ENCODE measurements around the gene PPM1F.

The PPM1F gene

DNA sequence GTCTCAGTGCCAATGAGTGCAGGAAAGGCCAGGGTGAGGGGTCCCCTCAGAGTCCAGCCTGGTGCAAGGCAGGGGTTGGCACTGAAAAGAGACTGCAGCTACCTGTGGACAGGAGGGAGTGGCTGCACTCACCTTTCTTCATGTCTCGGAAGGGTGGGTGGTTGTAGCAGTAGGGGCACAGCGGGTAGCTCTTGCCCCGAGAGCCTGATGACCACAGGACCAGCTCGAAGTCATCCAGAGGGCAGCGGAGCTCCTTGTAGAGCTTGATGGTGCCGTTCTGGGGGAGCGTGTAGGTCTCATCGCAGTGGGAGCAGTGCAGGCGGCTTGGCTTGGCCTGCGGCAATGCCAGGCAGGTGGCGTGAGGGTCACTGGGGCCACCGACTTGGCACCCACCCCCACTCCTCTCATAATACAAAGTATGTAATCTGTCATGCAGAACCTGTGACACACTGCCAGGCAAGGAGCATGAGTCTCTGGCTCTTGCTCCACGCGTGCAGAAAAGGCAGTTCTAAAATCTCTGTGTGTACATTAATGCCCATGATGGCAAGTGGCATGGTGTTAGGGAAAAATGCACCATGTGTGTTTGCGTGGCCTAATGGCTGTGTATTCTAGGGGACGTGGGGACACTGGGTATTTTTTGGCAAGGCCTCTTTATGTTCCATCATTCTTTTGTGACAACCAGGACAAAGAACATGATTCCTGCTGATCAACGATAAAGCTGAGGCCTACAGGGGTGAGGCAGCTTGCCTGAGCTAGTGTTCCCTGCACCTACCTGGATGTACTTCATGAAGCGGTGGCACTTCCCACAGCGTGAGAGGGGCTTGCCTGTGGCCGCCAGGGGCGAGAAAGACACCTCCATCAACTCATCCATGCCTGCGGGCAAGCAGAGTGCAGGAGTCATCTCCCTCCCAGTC, 6.0 kb upstream of the PPM1F start:
- DNase-seq (ENCODE audit: low spot score) = no peak
- in situ Hi-C loops (cut with MboI; ENCODE audit: low pct_unique_long_range_greater_than_20kb, low sequenced_read_pairs, unreplicated experiment) = no loop called here
- TF ChIP-seq, protein P1, sequence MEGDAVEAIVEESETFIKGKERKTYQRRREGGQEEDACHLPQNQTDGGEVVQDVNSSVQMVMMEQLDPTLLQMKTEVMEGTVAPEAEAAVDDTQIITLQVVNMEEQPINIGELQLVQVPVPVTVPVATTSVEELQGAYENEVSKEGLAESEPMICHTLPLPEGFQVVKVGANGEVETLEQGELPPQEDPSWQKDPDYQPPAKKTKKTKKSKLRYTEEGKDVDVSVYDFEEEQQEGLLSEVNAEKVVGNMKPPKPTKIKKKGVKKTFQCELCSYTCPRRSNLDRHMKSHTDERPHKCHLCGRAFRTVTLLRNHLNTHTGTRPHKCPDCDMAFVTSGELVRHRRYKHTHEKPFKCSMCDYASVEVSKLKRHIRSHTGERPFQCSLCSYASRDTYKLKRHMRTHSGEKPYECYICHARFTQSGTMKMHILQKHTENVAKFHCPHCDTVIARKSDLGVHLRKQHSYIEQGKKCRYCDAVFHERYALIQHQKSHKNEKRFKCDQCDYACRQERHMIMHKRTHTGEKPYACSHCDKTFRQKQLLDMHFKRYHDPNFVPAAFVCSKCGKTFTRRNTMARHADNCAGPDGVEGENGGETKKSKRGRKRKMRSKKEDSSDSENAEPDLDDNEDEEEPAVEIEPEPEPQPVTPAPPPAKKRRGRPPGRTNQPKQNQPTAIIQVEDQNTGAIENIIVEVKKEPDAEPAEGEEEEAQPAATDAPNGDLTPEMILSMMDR (IDR thresholded peaks at IDR 0.05; ENCODE audit: extremely low read depth, insufficient read depth, missing control alignments) = no peak

DNA sequence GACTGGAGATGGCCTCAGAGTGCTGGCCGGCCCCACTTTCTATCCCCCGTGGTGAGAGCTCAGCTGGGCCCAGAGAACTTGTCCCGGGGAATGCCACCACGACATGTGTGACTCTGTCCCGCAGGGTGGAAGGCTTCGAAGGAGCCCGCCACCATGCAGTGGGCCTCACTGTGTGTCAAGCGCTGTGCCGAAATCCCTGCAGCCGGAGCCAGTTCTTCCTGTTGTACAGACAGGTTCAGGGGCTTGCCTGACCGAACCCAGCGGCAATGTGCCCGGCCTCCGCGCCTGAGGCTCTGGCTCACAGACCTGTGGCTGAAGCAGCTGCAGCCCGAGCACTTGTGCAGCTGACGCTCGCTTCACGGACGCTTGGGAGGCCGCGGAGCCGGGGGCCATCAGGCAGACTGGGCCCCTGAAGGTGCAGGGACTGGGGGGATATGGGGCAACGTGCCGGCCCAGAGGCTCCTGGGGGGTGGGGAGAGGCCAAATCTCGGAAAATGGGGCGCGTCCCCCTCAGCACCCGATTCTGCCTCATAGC, 650 bp downstream of the PPM1F start:
- in situ Hi-C loops (cut with MboI; ENCODE audit: low pct_unique_long_range_greater_than_20kb, low sequenced_read_pairs, unreplicated experiment) = no loop called here
- DNase-seq (ENCODE audit: low spot score) = no peak
- TF ChIP-seq, protein P1 (IDR thresholded peaks at IDR 0.05; ENCODE audit: extremely low read depth, insufficient read depth, missing control alignments) = no peak

DNA sequence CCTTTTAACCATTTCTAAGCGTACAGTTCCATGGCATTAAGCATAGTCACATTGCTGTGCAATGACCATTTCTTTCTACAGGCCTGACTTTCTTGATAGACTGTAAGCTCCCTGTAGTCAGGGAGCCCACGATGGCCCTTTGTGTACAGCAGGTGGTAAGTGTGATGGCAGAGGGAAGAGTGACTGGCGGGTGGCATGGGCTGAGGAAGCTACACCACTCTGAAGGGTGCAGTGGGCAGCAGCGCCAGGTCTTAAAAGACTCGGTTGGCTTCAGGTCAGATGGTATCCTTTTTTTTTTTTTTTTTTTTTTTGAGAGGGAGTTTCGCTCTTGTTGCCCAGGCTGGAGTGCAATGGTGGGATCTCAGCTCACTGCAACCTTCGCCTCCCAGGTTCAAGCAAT, 1.6 kb downstream of the PPM1F start:
- in situ Hi-C loops (cut with MboI; ENCODE audit: low pct_unique_long_range_greater_than_20kb, low sequenced_read_pairs, unreplicated experiment) = no loop called here
- TF ChIP-seq, protein P1 (IDR thresholded peaks at IDR 0.05; ENCODE audit: extremely low read depth, insufficient read depth, missing control alignments) = no peak
- no peak for DNase-seq (ENCODE audit: low spot score)

DNA sequence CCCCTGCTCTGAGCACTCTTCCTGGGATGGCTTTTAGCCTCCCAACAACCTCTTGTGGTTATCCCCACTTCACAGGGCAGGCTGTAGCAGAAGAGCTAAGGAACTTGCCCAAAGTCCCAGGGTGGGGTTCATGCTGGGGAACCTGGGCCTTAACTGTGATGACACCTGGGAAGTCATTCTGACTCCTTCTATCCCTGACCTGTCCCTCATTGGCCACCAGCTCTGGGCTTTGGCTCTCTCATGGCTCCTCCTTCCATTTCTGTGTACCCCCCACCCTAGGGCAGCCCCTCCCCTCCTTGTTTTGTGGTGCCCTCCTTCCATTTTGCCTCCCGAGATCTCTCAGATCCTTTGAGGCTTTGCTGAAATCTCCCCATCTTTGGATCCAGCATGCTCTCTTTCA, 2.7 kb downstream of the PPM1F start:
- in situ Hi-C loops (cut with MboI; ENCODE audit: low pct_unique_long_range_greater_than_20kb, low sequenced_read_pairs, unreplicated experiment) = loop anchor here (10.0 kb wide), 2 partner anchors 215 to 245 kb away; partner anchors contain the start of gene YPEL1
- no peak for DNase-seq (ENCODE audit: low spot score)
- TF ChIP-seq, protein P1 (IDR thresholded peaks at IDR 0.05; ENCODE audit: extremely low read depth, insufficient read depth, missing control alignments) = no peak

DNA sequence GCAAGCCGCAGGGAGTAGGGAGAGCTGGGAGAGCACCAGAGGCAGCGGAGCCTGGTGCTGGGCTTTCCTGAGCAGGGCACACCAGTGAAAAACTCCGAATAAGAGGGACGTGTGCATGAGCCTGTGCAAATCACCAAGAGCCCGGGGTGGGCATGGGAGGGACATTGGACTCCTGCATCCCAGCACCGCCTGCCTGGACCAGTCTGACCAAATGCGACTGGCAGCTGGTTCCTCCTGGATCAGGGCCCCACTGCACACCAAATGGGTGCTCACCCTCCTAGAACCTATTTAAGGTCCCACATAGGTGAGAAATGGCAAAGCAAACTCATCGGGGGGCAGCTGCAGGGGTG, 3.1 kb downstream of the PPM1F start:
- TF ChIP-seq, protein P1 (IDR thresholded peaks at IDR 0.05; ENCODE audit: extremely low read depth, insufficient read depth, missing control alignments) = no peak
- DNase-seq (ENCODE audit: low spot score) = no peak
- in situ Hi-C loops (cut with MboI; ENCODE audit: low pct_unique_long_range_greater_than_20kb, low sequenced_read_pairs, unreplicated experiment) = loop anchor here (10.0 kb wide), 2 partner anchors 215 to 245 kb away; partner anchors contain the start of gene YPEL1

DNA sequence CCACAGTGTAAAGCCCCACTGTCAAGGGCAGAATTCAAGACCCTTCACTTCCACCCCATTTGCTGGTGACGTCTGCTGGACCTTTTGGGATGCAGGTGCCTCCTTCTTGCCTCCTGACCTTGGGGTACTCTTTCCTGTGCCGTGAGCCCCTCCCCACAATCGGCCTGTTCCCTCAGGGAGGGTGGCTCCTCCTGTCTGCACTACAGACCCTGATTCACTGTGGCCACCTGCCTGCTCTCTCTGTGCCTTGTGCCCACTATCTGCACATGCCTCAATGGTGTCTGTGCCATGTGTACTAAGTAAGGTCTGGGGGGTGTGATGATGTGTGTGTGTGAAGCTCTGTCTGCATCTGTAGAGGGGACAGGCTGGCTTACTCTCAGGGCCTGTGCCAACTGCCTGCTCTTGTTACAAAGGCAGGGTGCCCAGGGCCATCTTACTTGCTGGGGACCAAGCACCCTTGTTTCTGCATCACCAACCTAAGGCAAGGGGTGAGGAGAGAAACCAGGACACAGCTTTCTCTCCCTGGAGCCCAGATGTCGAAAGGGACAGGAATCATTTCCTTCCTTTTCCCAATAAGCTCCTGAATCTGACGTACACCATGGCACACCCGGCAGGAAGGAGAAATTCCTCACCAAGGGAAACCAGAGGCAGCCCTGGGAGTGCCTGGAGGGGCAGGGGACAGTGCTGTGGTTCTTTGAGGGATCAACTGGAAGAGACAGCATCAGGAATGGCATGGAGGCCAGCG, 3.7 kb downstream of the PPM1F start:
- DNase-seq (ENCODE audit: low spot score) = no peak
- TF ChIP-seq, protein P1 (IDR thresholded peaks at IDR 0.05; ENCODE audit: extremely low read depth, insufficient read depth, missing control alignments) = no peak
- in situ Hi-C loops (cut with MboI; ENCODE audit: low pct_unique_long_range_greater_than_20kb, low sequenced_read_pairs, unreplicated experiment) = loop anchor here (10.0 kb wide), 2 partner anchors 214 to 244 kb away; partner anchors contain the start of gene YPEL1
